WTC11 (cell line): ENCODE measurements around the gene CENPF. TPM values are rescaled to one million over a fixed set of nuclear protein-coding genes. Genes with fewer than 3 reads are reported as not detected.

Experiments
- ATAC-seq: fragments of 200-7000 bp; cut with Tn5 transposase; 2 replicates; pipeline ENCODE4 v1.10.0; 2021; ENCODE audit warnings: mild to moderate bottlenecking, moderate library complexity
- CTCF ChIA-PET: fragments of 300-600 bp; sonication (Branson Sonifier 250); formaldehyde crosslinking; loops from one replicate; lab custom pipeline; 2021; ENCODE audit warnings: antibody characterized with exemption; lab: Charles Lee
- POLR2A ChIA-PET: fragments of 350-600 bp; sonication (Branson Sonifier 250); formaldehyde crosslinking; loops from one replicate; lab custom pipeline; 2021; ENCODE audit warnings: antibody characterized with exemption; lab: Charles Lee
- DNase-seq: peaks from one replicate; pipeline ENCODE4 v3.0.0; 2021; ENCODE audit warnings: low spot score
- H3K27ac Mint-ChIP-seq: 2 replicates; pipeline ENCODE4 v1.8.0; 2021; ENCODE audit warnings: mixed read lengths
- H3K27me3 Mint-ChIP-seq: 2 replicates; pipeline ENCODE4 v1.8.0; 2021; ENCODE audit warnings: low read depth, mild to moderate bottlenecking, moderate library complexity, mixed read lengths
- H3K36me3 Mint-ChIP-seq: 2 replicates; pipeline ENCODE4 v1.8.0; 2021; ENCODE audit warnings: mixed read lengths
- H3K4me1 Mint-ChIP-seq: 2 replicates; pipeline ENCODE4 v1.8.0; 2022; ENCODE audit warnings: mixed read lengths
- H3K4me3 Mint-ChIP-seq: 2 replicates; pipeline ENCODE4 v1.8.0; 2021; ENCODE audit warnings: mild to moderate bottlenecking, moderate library complexity, mixed read lengths
- H3K9me3 Mint-ChIP-seq: 2 replicates; pipeline ENCODE4 v1.8.0; 2021; ENCODE audit warnings: mixed read lengths
- ESRRA ChIP-seq: sonication (generic); formaldehyde crosslinking; IDR thresholded peaks from 2 replicates; pipeline ENCODE4 v1.8.1; 2022; ENCODE audit warnings: mild to moderate bottlenecking, missing genetic modification reagents, borderline replicate concordance
- ETV6 ChIP-seq: sonication (generic); formaldehyde crosslinking; IDR thresholded peaks from 2 replicates; pipeline ENCODE4 v1.8.1; 2022; ENCODE audit warnings: mild to moderate bottlenecking, missing genetic modification reagents
- HMGA2 ChIP-seq: fragments of 250-450 bp; sonication (Bioruptor Pico); IDR thresholded peaks from 2 replicates; pipeline ENCODE4 v1.4.0; 2021; ENCODE audit warnings: mild to moderate bottlenecking, moderate library complexity
- NR1H2 ChIP-seq: sonication (generic); formaldehyde crosslinking; IDR thresholded peaks from 2 replicates; pipeline ENCODE4 v1.9.0; 2021; ENCODE audit warnings: mild to moderate bottlenecking, moderate library complexity, missing genetic modification reagents
- TEAD1 ChIP-seq: sonication (generic); formaldehyde crosslinking; IDR thresholded peaks from 2 replicates; pipeline ENCODE4 v1.8.0; 2022; ENCODE audit warnings: mild to moderate bottlenecking, missing genetic modification reagents
- ZNF121 ChIP-seq: sonication (generic); formaldehyde crosslinking; IDR thresholded peaks from 2 replicates; pipeline ENCODE4 v1.8.0; 2023; ENCODE audit warnings: missing genetic modification reagents
- ZNF317 ChIP-seq: sonication (generic); formaldehyde crosslinking; IDR thresholded peaks from 2 replicates; pipeline ENCODE4 v1.8.1; 2023; ENCODE audit warnings: low read depth, mild to moderate bottlenecking, moderate library complexity, missing genetic modification reagents, borderline replicate concordance
- ZNF396 ChIP-seq: fragments of 250-450 bp; sonication (Bioruptor Pico); IDR thresholded peaks from 2 replicates; pipeline ENCODE4 v1.8.0; 2021; ENCODE audit warnings: mild to moderate bottlenecking, moderate library complexity, borderline replicate concordance
- ZNF671 ChIP-seq: fragments of 250-450 bp; sonication (Bioruptor Pico); IDR thresholded peaks from 2 replicates; pipeline ENCODE4 v1.8.0; 2021; ENCODE audit warnings: mild to moderate bottlenecking
- total RNA-seq: library from RNA; stranded (reverse); gene quantifications from 3 replicates; pipeline ENCODE4 v1.2.3, GENCODE V29; 2021
- TF ChIP-seq, protein P1 (sequence below): sonication (generic); formaldehyde crosslinking; IDR thresholded peaks from 2 replicates; pipeline ENCODE4 v1.8.0; 2023; ENCODE audit warnings: missing genetic modification reagents, mild to moderate bottlenecking, borderline replicate concordance
- TF ChIP-seq, protein P2 (sequence below): sonication (generic); formaldehyde crosslinking; IDR thresholded peaks from 2 replicates; pipeline ENCODE4 v1.8.1; 2023; ENCODE audit warnings: mild to moderate bottlenecking, missing genetic modification reagents
- TF ChIP-seq, protein P3 (sequence below): sonication (generic); formaldehyde crosslinking; IDR thresholded peaks from 2 replicates; pipeline ENCODE4 v1.8.0; 2022; ENCODE audit warnings: mild to moderate bottlenecking, missing genetic modification reagents
- TF ChIP-seq, protein P4 (sequence below): sonication (generic); formaldehyde crosslinking; conservative IDR thresholded peaks from 2 replicates; pipeline ENCODE4 v1.8.1; 2023; ENCODE audit warnings: mild to moderate bottlenecking, low read depth, missing genetic modification reagents, moderate library complexity
- TF ChIP-seq, protein P5 (sequence below): sonication (generic); formaldehyde crosslinking; IDR thresholded peaks from 2 replicates; pipeline ENCODE4 v1.8.1; 2023; ENCODE audit warnings: mild to moderate bottlenecking, missing genetic modification reagents
- TF ChIP-seq, protein P6 (sequence below): sonication (generic); formaldehyde crosslinking; IDR thresholded peaks from 2 replicates; pipeline ENCODE4 v1.8.0; 2022; ENCODE audit warnings: missing genetic modification reagents
- TF ChIP-seq, protein P7 (sequence below): fragments of 200-600 bp; IDR thresholded peaks from 2 replicates; pipeline ENCODE4 v1.8.0; 2022; ENCODE audit warnings: antibody characterized with exemption

Gene CENPF
- total RNA-seq, 1 experiment from 2014 or later = 166 TPM

DNA sequence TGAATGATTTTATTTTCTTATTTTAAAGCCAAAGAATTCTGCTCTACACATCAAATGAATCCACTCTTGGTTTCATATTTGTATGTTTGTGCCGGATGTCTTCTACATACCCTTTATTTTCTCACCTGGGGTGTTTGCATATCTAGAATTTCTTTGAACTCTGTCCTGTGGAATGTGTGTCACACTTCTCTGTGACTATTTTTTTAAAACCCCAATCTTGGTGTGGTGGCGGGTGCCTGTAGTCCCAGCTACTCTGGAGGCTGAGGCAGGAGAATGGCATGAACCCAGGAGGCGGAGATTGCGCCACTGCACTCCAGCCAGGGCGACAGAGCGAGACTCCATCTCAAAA lies 35.4 kb downstream of the CENPF start (continued):
- TF ChIP-seq, protein P1, sequence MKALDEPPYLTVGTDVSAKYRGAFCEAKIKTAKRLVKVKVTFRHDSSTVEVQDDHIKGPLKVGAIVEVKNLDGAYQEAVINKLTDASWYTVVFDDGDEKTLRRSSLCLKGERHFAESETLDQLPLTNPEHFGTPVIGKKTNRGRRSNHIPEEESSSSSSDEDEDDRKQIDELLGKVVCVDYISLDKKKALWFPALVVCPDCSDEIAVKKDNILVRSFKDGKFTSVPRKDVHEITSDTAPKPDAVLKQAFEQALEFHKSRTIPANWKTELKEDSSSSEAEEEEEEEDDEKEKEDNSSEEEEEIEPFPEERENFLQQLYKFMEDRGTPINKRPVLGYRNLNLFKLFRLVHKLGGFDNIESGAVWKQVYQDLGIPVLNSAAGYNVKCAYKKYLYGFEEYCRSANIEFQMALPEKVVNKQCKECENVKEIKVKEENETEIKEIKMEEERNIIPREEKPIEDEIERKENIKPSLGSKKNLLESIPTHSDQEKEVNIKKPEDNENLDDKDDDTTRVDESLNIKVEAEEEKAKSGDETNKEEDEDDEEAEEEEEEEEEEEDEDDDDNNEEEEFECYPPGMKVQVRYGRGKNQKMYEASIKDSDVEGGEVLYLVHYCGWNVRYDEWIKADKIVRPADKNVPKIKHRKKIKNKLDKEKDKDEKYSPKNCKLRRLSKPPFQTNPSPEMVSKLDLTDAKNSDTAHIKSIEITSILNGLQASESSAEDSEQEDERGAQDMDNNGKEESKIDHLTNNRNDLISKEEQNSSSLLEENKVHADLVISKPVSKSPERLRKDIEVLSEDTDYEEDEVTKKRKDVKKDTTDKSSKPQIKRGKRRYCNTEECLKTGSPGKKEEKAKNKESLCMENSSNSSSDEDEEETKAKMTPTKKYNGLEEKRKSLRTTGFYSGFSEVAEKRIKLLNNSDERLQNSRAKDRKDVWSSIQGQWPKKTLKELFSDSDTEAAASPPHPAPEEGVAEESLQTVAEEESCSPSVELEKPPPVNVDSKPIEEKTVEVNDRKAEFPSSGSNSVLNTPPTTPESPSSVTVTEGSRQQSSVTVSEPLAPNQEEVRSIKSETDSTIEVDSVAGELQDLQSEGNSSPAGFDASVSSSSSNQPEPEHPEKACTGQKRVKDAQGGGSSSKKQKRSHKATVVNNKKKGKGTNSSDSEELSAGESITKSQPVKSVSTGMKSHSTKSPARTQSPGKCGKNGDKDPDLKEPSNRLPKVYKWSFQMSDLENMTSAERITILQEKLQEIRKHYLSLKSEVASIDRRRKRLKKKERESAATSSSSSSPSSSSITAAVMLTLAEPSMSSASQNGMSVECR (CRISPR knock-in tag) = no peak
- TF ChIP-seq, protein P2, sequence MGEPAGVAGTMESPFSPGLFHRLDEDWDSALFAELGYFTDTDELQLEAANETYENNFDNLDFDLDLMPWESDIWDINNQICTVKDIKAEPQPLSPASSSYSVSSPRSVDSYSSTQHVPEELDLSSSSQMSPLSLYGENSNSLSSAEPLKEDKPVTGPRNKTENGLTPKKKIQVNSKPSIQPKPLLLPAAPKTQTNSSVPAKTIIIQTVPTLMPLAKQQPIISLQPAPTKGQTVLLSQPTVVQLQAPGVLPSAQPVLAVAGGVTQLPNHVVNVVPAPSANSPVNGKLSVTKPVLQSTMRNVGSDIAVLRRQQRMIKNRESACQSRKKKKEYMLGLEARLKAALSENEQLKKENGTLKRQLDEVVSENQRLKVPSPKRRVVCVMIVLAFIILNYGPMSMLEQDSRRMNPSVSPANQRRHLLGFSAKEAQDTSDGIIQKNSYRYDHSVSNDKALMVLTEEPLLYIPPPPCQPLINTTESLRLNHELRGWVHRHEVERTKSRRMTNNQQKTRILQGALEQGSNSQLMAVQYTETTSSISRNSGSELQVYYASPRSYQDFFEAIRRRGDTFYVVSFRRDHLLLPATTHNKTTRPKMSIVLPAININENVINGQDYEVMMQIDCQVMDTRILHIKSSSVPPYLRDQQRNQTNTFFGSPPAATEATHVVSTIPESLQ (CRISPR knock-in tag) = no peak
- TF ChIP-seq NR1H2 (CRISPR knock-in tag) (no peak), ZNF121 (no peak)
- TF ChIP-seq, protein P3, sequence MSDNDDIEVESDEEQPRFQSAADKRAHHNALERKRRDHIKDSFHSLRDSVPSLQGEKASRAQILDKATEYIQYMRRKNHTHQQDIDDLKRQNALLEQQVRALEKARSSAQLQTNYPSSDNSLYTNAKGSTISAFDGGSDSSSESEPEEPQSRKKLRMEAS (CRISPR knock-in tag) = no peak
- TF ChIP-seq, protein P4, sequence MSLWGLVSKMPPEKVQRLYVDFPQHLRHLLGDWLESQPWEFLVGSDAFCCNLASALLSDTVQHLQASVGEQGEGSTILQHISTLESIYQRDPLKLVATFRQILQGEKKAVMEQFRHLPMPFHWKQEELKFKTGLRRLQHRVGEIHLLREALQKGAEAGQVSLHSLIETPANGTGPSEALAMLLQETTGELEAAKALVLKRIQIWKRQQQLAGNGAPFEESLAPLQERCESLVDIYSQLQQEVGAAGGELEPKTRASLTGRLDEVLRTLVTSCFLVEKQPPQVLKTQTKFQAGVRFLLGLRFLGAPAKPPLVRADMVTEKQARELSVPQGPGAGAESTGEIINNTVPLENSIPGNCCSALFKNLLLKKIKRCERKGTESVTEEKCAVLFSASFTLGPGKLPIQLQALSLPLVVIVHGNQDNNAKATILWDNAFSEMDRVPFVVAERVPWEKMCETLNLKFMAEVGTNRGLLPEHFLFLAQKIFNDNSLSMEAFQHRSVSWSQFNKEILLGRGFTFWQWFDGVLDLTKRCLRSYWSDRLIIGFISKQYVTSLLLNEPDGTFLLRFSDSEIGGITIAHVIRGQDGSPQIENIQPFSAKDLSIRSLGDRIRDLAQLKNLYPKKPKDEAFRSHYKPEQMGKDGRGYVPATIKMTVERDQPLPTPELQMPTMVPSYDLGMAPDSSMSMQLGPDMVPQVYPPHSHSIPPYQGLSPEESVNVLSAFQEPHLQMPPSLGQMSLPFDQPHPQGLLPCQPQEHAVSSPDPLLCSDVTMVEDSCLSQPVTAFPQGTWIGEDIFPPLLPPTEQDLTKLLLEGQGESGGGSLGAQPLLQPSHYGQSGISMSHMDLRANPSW = no peak
- TF ChIP-seq, all 79 proteins: peak for 0

DNA sequence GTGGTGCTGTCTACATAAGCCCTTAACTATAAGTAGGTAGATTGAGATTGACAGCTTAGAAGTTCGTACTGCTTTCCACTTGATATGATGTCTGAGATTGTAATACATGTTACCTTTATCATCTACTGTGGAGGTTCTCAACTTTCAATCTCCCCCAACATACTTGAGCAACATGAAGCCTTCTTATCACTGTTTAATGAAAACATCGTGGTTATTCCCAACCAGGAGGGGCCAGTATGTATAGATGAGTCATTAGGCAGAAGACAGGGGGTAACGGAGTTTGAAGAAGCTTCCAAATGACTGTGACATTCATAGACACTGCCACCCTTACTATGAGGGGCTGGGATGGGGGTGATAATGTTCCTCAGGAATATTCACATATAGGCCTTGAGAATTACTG lies 36.0 kb downstream of the CENPF start:
- Mint-ChIP-seq H3K4me1 (no peaks in the 10 kb centered on the region), H3K9me3 (no peaks in the 10 kb centered on the region), H3K4me3 (no peak overlapping the region), H3K36me3 (peaks cover 47% of the 10 kb centered on the region), H3K27ac (no peak overlapping the region), H3K27me3 (no peaks in the 10 kb centered on the region)
- no peak for ATAC-seq
- no peak for DNase-seq
- TF ChIP-seq ZNF396 (CRISPR knock-in tag) (no peak), HMGA2 (CRISPR knock-in tag) (no peak), ETV6 (CRISPR knock-in tag) (no peak), ZNF671 (CRISPR knock-in tag) (no peak), ESRRA (CRISPR knock-in tag) (no peak), ZNF121 (no peak), TEAD1 (no peak), ZNF317 (no peak)
- TF ChIP-seq, protein P5, sequence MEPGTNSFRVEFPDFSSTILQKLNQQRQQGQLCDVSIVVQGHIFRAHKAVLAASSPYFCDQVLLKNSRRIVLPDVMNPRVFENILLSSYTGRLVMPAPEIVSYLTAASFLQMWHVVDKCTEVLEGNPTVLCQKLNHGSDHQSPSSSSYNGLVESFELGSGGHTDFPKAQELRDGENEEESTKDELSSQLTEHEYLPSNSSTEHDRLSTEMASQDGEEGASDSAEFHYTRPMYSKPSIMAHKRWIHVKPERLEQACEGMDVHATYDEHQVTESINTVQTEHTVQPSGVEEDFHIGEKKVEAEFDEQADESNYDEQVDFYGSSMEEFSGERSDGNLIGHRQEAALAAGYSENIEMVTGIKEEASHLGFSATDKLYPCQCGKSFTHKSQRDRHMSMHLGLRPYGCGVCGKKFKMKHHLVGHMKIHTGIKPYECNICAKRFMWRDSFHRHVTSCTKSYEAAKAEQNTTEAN (CRISPR knock-in tag) = no peak
- TF ChIP-seq, protein P6, sequence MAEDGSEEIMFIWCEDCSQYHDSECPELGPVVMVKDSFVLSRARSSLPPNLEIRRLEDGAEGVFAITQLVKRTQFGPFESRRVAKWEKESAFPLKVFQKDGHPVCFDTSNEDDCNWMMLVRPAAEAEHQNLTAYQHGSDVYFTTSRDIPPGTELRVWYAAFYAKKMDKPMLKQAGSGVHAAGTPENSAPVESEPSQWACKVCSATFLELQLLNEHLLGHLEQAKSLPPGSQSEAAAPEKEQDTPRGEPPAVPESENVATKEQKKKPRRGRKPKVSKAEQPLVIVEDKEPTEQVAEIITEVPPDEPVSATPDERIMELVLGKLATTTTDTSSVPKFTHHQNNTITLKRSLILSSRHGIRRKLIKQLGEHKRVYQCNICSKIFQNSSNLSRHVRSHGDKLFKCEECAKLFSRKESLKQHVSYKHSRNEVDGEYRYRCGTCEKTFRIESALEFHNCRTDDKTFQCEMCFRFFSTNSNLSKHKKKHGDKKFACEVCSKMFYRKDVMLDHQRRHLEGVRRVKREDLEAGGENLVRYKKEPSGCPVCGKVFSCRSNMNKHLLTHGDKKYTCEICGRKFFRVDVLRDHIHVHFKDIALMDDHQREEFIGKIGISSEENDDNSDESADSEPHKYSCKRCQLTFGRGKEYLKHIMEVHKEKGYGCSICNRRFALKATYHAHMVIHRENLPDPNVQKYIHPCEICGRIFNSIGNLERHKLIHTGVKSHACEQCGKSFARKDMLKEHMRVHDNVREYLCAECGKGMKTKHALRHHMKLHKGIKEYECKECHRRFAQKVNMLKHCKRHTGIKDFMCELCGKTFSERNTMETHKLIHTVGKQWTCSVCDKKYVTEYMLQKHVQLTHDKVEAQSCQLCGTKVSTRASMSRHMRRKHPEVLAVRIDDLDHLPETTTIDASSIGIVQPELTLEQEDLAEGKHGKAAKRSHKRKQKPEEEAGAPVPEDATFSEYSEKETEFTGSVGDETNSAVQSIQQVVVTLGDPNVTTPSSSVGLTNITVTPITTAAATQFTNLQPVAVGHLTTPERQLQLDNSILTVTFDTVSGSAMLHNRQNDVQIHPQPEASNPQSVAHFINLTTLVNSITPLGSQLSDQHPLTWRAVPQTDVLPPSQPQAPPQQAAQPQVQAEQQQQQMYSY (CRISPR knock-in tag) = no peak
- TF ChIP-seq, protein P2 (CRISPR knock-in tag) = no peak
- TF ChIP-seq, protein P7, sequence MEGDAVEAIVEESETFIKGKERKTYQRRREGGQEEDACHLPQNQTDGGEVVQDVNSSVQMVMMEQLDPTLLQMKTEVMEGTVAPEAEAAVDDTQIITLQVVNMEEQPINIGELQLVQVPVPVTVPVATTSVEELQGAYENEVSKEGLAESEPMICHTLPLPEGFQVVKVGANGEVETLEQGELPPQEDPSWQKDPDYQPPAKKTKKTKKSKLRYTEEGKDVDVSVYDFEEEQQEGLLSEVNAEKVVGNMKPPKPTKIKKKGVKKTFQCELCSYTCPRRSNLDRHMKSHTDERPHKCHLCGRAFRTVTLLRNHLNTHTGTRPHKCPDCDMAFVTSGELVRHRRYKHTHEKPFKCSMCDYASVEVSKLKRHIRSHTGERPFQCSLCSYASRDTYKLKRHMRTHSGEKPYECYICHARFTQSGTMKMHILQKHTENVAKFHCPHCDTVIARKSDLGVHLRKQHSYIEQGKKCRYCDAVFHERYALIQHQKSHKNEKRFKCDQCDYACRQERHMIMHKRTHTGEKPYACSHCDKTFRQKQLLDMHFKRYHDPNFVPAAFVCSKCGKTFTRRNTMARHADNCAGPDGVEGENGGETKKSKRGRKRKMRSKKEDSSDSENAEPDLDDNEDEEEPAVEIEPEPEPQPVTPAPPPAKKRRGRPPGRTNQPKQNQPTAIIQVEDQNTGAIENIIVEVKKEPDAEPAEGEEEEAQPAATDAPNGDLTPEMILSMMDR = no peak
- ChIA-PET POLR2A (interaction anchor here (0.9 kb wide), 1 partner anchor 35 kb away, joined by 3 read pairs; no protein-coding TSS in a partner anchor), CTCF (interaction anchor here (2.1 kb wide), 1 partner anchor 11 kb away, joined by 9 read pairs; no protein-coding TSS in a partner anchor)
